ENCODE results near the gene KSR2.

Gene KSR2

DNA sequence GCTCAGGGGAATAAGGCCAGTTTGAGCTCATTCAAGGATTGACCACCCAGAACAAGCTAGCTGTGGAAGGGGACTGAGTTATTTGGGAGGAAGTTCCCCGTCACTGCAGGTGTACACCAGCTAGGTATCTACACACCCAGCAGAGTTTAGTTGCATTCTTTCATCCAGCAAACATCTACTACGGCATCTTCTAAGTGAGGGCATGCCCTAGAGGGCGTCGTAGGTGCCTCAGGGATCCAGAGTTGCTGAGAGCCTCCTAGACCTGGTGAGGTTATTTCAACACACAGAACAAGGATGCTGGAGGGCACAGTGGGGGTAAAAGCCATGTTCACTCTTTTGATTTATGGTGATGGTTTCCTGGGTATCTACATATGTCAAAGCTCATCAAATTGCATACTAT is 149.6 kb downstream of the KSR2 start:
- no peaks in the 10 kb centered on the region for H3K9me3 ChIP-seq (ENCODE audit: control insufficient read depth, low read length)
- H3K9ac ChIP-seq: no peak overlapping the region
- no peaks in the 10 kb centered on the region for H3K79me2 ChIP-seq
- no peak overlapping the region for H3K4me2 ChIP-seq (ENCODE audit: low read length)
- H3K27me3 ChIP-seq (ENCODE audit: control insufficient read depth, insufficient read depth, low read length): no peaks in the 10 kb centered on the region
- H3K36me3 ChIP-seq (ENCODE audit: control insufficient read depth, insufficient read depth, low read length): no peaks in the 10 kb centered on the region
- no peak overlapping the region for H3K4me3 ChIP-seq (ENCODE audit: low read depth, low read length)
- no peaks in the 10 kb centered on the region for H3K4me1 ChIP-seq
- H2AFZ ChIP-seq: no peak overlapping the region
- TF ChIP-seq CTCF (IDR thresholded peaks at IDR 0.05): no peak
- H3K27ac ChIP-seq: no peak overlapping the region

DNA sequence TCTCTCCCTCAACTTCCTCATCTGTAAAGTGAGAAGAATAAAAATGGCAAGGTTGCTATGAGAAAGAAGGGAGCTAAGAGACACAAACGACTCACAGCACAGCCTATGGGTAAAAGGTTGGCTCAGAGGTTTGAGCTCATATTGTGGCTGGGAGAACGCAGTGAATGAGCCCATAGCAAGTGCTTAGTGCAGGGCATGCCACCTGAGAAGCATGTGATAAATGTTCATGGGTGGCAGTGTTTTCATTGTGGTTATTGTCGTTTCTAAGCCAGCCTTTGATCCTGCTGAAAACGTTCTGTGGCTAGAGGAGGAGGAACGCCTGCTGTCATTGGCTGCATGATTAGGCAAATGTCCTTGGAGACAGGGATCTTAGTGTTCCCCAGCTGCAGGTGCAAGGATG is 150.4 kb downstream of the KSR2 start:
- H3K4me3 ChIP-seq (ENCODE audit: low read depth, low read length): no peak overlapping the region
- no peaks in the 10 kb centered on the region for H3K36me3 ChIP-seq (ENCODE audit: control insufficient read depth, insufficient read depth, low read length)
- H3K27ac ChIP-seq: no peak overlapping the region
- H3K9ac ChIP-seq: no peak overlapping the region
- H3K79me2 ChIP-seq: no peaks in the 10 kb centered on the region
- no peaks in the 10 kb centered on the region for H3K27me3 ChIP-seq (ENCODE audit: control insufficient read depth, insufficient read depth, low read length)
- TF ChIP-seq CTCF (IDR thresholded peaks at IDR 0.05): no peak
- H3K9me3 ChIP-seq (ENCODE audit: control insufficient read depth, low read length): no peaks in the 10 kb centered on the region
- H2AFZ ChIP-seq: no peak overlapping the region
- H3K4me1 ChIP-seq: no peaks in the 10 kb centered on the region
- no peak overlapping the region for H3K4me2 ChIP-seq (ENCODE audit: low read length)

DNA sequence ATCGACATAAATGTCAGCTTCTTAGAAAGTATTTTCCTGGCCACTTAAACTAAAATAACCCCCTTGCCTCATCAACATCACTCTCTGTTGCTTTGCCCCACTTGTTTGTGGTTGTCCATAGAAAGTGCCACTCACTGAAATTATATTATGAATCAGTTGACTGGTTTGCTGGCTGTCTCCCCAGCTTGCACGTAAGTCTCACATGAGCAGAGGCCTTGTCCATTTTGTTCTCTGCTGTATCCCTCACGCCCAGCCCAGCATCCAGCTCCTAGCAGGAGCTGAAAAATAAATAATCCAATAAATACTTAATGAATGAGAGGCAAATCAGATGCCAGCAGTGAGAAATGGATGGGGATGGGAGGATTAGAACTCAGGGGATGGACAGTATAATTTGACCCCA is 159.3 kb downstream of the KSR2 start:
- no peaks in the 10 kb centered on the region for H3K27me3 ChIP-seq (ENCODE audit: control insufficient read depth, insufficient read depth, low read length)
- H3K36me3 ChIP-seq (ENCODE audit: control insufficient read depth, insufficient read depth, low read length): no peaks in the 10 kb centered on the region
- no peak for TF ChIP-seq CTCF (IDR thresholded peaks at IDR 0.05)
- no peak overlapping the region for H3K9ac ChIP-seq
- no peaks in the 10 kb centered on the region for H3K4me1 ChIP-seq
- H3K4me3 ChIP-seq (ENCODE audit: low read depth, low read length): no peak overlapping the region
- no peaks in the 10 kb centered on the region for H3K79me2 ChIP-seq
- H3K9me3 ChIP-seq (ENCODE audit: control insufficient read depth, low read length): no peaks in the 10 kb centered on the region
- no peak overlapping the region for H3K4me2 ChIP-seq (ENCODE audit: low read length)
- no peak overlapping the region for H3K27ac ChIP-seq
- no peak overlapping the region for H2AFZ ChIP-seq

GRCh38 chr12:117807946-117808345 is 160.8 kb downstream of the KSR2 start:
- TF ChIP-seq CTCF (IDR thresholded peaks at IDR 0.05): no peak
- Histone ChIP-seq H3K4me1 (no peaks in the 10 kb centered on the region), H3K4me2 (ENCODE audit: low read length) (no peak overlapping the region), H3K36me3 (ENCODE audit: control insufficient read depth, insufficient read depth, low read length) (no peaks in the 10 kb centered on the region), H3K9ac (no peak overlapping the region), H3K4me3 (ENCODE audit: low read depth, low read length) (no peak overlapping the region), H3K27me3 (ENCODE audit: control insufficient read depth, insufficient read depth, low read length) (no peaks in the 10 kb centered on the region), H3K27ac (no peak overlapping the region), H3K79me2 (no peaks in the 10 kb centered on the region), H2AFZ (no peak overlapping the region), H3K9me3 (ENCODE audit: control insufficient read depth, low read length) (no peaks in the 10 kb centered on the region)

DNA sequence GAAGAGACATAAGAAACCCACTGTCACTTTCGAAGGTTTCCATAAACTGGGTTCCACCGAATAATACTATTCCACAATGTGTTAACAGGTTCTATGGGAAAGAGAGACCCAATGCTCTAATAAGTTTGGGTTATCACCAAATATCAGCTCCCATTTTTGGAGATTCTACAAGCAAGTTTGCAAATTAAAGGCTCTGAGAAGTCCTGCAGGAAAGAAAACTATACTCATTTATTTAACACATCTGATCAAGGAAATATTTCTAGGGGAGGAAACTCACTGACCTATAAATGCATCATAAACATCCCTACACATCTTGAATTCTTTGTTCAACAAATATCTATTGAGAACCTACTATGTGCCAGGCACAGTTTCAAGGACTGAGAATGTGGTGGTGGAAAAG is 161.4 kb downstream of the KSR2 start:
- Histone ChIP-seq H3K4me1 (no peaks in the 10 kb centered on the region), H3K9me3 (ENCODE audit: control insufficient read depth, low read length) (no peaks in the 10 kb centered on the region), H3K9ac (no peak overlapping the region), H3K27me3 (ENCODE audit: control insufficient read depth, insufficient read depth, low read length) (no peaks in the 10 kb centered on the region), H3K27ac (no peak overlapping the region), H3K36me3 (ENCODE audit: control insufficient read depth, insufficient read depth, low read length) (no peaks in the 10 kb centered on the region), H3K79me2 (no peaks in the 10 kb centered on the region), H3K4me2 (ENCODE audit: low read length) (no peak overlapping the region), H2AFZ (no peak overlapping the region), H3K4me3 (ENCODE audit: low read depth, low read length) (no peak overlapping the region)
- TF ChIP-seq CTCF (IDR thresholded peaks at IDR 0.05): no peak

All from parathyroid adenoma (tissue), 2 donors.